A673 (cell line): ENCODE results near the gene RPS4Y1. TPM values are rescaled to one million over a fixed set of nuclear protein-coding genes. Genes with fewer than 3 reads are reported as not detected.

Experiments used
- BruUV-seq: library from RNA; stranded (reverse); fragments of 400-500 nt; replicated peaks from 2 replicates; lab custom pipeline; 2021; lab: Mats Ljungman, UMichigan
- CTCF ChIA-PET: fragments of 300-600 bp; sonication (Branson Sonifier 250); formaldehyde crosslinking; loops from one replicate; lab custom pipeline; 2022; ENCODE audit warnings: antibody characterized with exemption; lab: Charles Lee
- POLR2A ChIA-PET: fragments of 300-600 bp; sonication (Branson Sonifier 250); formaldehyde crosslinking; loops from one replicate; lab custom pipeline; 2022; ENCODE audit warnings: antibody characterized with exemption; ENCODE audit not compliant: low non-redundant PET; lab: Charles Lee
- DNase-seq: peaks from one replicate; pipeline ENCODE4 v3.0.0-alpha.2; 2015; ENCODE audit warnings: low spot score
- H3K27ac ChIP-seq: fragments of 200-600 bp; sonication (generic); 2 replicates; pipeline ENCODE4 v1.5.1; 2016; ENCODE audit warnings: mixed run types, low read depth, mild to moderate bottlenecking, mixed read lengths, antibody characterized with exemption, low read length; ENCODE audit not compliant: poor library complexity, severe bottlenecking
- H3K27me3 ChIP-seq: fragments of 200-600 bp; sonication (generic); replicated peaks from 2 replicates; pipeline ENCODE4 v1.6.1; 2017; ENCODE audit warnings: mixed run types, low read depth, mild to moderate bottlenecking, mixed read lengths, antibody characterized with exemption, low read length; ENCODE audit not compliant: insufficient read depth, poor library complexity
- H3K36me3 ChIP-seq: fragments of 200-600 bp; sonication (generic); 2 replicates; pipeline ENCODE4 v1.6.1; 2016; ENCODE audit warnings: mixed run types, mild to moderate bottlenecking, mixed read lengths, antibody characterized with exemption, low read length; ENCODE audit not compliant: insufficient read depth, poor library complexity, severe bottlenecking
- H3K4me1 ChIP-seq: fragments of 200-600 bp; sonication (generic); 2 replicates; pipeline ENCODE4 v1.6.1; 2017; ENCODE audit warnings: mixed run types, mild to moderate bottlenecking, mixed read lengths, antibody characterized with exemption, low read length; ENCODE audit not compliant: insufficient read depth, poor library complexity, severe bottlenecking
- H3K4me3 ChIP-seq: fragments of 200-600 bp; sonication (generic); 2 replicates; pipeline ENCODE4 v1.5.1; 2016; ENCODE audit warnings: low read depth, mixed run types, mild to moderate bottlenecking, mixed read lengths, low read length; ENCODE audit not compliant: poor library complexity, severe bottlenecking
- H3K9me3 ChIP-seq: fragments of 200-600 bp; sonication (generic); 2 replicates; pipeline ENCODE4 v1.6.1; 2016; ENCODE audit warnings: mixed run types, low read depth, mild to moderate bottlenecking, mixed read lengths, antibody characterized with exemption, low read length; ENCODE audit not compliant: poor library complexity, severe bottlenecking
- EZH2 ChIP-seq: fragments of 200-600 bp; sonication (generic); IDR thresholded peaks from 2 replicates; pipeline ENCODE4 v1.6.1; 2017; ENCODE audit warnings: borderline replicate concordance, low read depth, mild to moderate bottlenecking, mixed read lengths, antibody characterized with exemption, low read length; ENCODE audit not compliant: poor library complexity, severe bottlenecking
- intact Hi-C: fragments of 100-400 bp; cut with micrococcal nuclease; formaldehyde crosslinking; loops from one replicate; pipeline ENCODE4 v1.10.0; 2022; ENCODE audit not compliant: unreplicated experiment
- total RNA-seq: library from RNA; stranded (reverse); gene quantifications from 2 replicates; pipeline ENCODE4 v1.2.3, GENCODE V29; 2021
- TF ChIP-seq, protein P1 (sequence below): fragments of 300-800, 200-600 bp; sonication (generic); conservative IDR thresholded peaks from 2 replicates; pipeline ENCODE4 v1.5.1; 2017; ENCODE audit warnings: low read depth, mild to moderate bottlenecking, antibody characterized with exemption, low read length, moderate library complexity, mixed read lengths

RPS4Y1 gene
- total RNA-seq, 1 experiment from 2014 or later = not detected

DNA sequence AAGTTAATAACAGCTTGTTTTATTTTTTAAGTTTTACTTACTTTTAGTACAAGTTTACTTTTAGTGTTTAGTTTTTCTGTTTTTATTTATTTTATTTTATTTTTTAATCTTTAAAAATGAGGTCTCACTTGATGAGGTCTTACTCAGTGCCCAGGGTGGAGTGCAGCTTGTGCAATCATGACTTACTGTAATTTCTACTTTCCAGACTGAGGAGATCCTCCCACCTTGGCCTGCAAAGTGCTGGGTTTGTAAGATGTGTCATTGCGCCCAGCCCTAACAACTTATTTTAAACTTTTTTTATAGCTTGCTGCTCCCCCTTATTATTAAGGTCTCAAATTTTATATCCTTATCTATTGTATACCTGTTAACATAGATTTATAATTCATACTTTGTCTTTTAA is 52.1 kb downstream of the RPS4Y1 start:
- H3K27ac ChIP-seq = no peak overlapping the region
- no peaks in the 10 kb centered on the region for H3K4me1 ChIP-seq
- POLR2A ChIA-PET = no interaction called here
- no peak for DNase-seq
- H3K9me3 ChIP-seq = no peaks in the 10 kb centered on the region
- CTCF ChIA-PET = no interaction called here
- TF ChIP-seq, protein P1, sequence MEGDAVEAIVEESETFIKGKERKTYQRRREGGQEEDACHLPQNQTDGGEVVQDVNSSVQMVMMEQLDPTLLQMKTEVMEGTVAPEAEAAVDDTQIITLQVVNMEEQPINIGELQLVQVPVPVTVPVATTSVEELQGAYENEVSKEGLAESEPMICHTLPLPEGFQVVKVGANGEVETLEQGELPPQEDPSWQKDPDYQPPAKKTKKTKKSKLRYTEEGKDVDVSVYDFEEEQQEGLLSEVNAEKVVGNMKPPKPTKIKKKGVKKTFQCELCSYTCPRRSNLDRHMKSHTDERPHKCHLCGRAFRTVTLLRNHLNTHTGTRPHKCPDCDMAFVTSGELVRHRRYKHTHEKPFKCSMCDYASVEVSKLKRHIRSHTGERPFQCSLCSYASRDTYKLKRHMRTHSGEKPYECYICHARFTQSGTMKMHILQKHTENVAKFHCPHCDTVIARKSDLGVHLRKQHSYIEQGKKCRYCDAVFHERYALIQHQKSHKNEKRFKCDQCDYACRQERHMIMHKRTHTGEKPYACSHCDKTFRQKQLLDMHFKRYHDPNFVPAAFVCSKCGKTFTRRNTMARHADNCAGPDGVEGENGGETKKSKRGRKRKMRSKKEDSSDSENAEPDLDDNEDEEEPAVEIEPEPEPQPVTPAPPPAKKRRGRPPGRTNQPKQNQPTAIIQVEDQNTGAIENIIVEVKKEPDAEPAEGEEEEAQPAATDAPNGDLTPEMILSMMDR = no peak
- TF ChIP-seq EZH2 = no peak
- intact Hi-C loops = no loop called here
- H3K27me3 ChIP-seq = no peaks in the 10 kb centered on the region
- BruUV-seq = no TSS peak
- H3K36me3 ChIP-seq = no peaks in the 10 kb centered on the region
- no peak overlapping the region for H3K4me3 ChIP-seq

DNA sequence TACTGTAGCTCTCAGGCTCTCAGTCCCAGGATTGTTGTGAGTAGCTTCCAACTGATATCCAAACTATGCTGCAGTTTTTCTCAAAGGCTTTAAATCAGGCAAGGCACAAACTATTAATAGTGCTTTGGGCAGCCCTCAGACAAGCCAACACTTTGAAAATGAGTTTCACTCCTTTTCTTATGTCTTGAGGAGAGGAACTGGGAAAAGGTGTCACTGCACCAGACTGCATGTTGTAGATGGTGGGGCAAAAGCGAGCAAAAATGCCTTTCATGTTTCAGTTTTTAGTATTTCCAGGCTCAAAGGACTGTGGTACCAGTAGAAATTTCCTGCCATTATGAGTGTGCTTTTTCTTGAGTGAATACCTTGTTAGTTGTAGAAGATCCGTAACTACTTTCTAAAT is 54.6 kb downstream of the RPS4Y1 start:
- POLR2A ChIA-PET = no interaction called here

DNA sequence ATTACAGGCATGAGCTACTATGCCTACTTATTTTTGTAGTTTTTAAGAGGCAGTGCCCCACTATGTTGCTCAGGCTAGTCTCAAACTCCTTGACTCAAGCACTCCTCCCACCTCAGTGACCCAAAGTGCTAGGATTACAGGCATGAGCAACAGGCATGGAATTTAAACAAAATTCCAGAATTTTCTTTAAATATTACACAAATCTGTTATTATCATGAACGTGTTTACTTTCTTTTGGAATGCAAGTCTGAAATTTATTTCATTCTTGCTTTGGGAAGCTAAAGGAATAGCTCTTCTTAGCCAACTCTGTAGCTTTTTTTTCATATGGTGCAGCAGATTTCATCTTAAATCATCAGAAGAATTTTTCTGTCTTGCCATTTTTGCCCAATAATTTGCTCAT is 66.0 kb downstream of the RPS4Y1 start:
- TF ChIP-seq EZH2 = no peak
- TF ChIP-seq, protein P1 = no peak
- ChIA-PET CTCF (no interaction called here), POLR2A (no interaction called here)
- H3K36me3 ChIP-seq = no peaks in the 10 kb centered on the region
- H3K4me1 ChIP-seq = no peaks in the 10 kb centered on the region
- BruUV-seq = no TSS peak
- H3K9me3 ChIP-seq = no peaks in the 10 kb centered on the region
- no peak for DNase-seq
- intact Hi-C loops = no loop called here
- H3K4me3 ChIP-seq = no peak overlapping the region
- no peak overlapping the region for H3K27ac ChIP-seq
- H3K27me3 ChIP-seq = no peaks in the 10 kb centered on the region

More for the DNA sequence above, 54.6 kb downstream of the RPS4Y1 start:
- Histone ChIP-seq H3K9me3 (no peaks in the 10 kb centered on the region), H3K36me3 (no peaks in the 10 kb centered on the region), H3K27ac (no peak overlapping the region), H3K27me3 (no peaks in the 10 kb centered on the region), H3K4me3 (no peak overlapping the region), H3K4me1 (no peaks in the 10 kb centered on the region)
- BruUV-seq = no TSS peak
- TF ChIP-seq, protein P1 = no peak
- no peak for TF ChIP-seq EZH2
- CTCF ChIA-PET = no interaction called here
- intact Hi-C loops = no loop called here
- no peak for DNase-seq
